Epithelial cell of proximal tubule (primary cell): ENCODE results near the gene ELOVL2. TPM values are rescaled to one million over a fixed set of nuclear protein-coding genes. Genes with fewer than 3 reads are reported as not detected.

Experiments used
- DNase-seq: peaks from one replicate; pipeline ENCODE4 v3.0.0-alpha.2; 2011; ENCODE audit warnings: low read depth
- H3K4me3 ChIP-seq: 2 replicates; pipeline ENCODE4 v1.5.1; 2011; ENCODE audit warnings: low read depth, mild to moderate bottlenecking, low read length
- CTCF ChIP-seq: conservative IDR thresholded peaks from 2 replicates; pipeline ENCODE4 v1.5.1; 2012; ENCODE audit warnings: low read depth, mild to moderate bottlenecking, low read length
- total RNA-seq: library from RNA; depleted of rRNA; stranded (reverse); fragments of >200 nt; gene quantifications from 2 replicates; pipeline ENCODE4 v1.2.3, GENCODE V29; 2015

The ELOVL2 gene
- total RNA-seq, 1 donor from 2014 or later: 1.3 TPM

GRCh38 chr6:11067348-11067747 lies 23.2 kb upstream of the ELOVL2 start:
- H3K4me3 ChIP-seq: no peak overlapping the region
- no peak for TF ChIP-seq CTCF
- DNase-seq: no peak

GRCh38 chr6:11066505-11067347 lies 22.6 kb upstream of the ELOVL2 start:
- H3K4me3 ChIP-seq: no peak overlapping the region
- no peak for DNase-seq
- no peak for TF ChIP-seq CTCF

GRCh38 chr6:11065436-11066202 lies 21.5 kb upstream of the ELOVL2 start:
- TF ChIP-seq CTCF: no peak
- H3K4me3 ChIP-seq: no peak overlapping the region
- no peak for DNase-seq

GRCh38 chr6:11064836-11065235 lies 20.7 kb upstream of the ELOVL2 start:
- no peak for TF ChIP-seq CTCF
- H3K4me3 ChIP-seq: no peak overlapping the region
- DNase-seq: no peak

- no peak overlapping the region for H3K4me3 ChIP-seq
- no peak for TF ChIP-seq CTCF
- no peak for DNase-seq
These were observed 18.6 kb upstream of the ELOVL2 start for GRCh38 chr6:11062715-11063114.

GRCh38 chr6:11062083-11062482 lies 18.0 kb upstream of the ELOVL2 start:
- DNase-seq: no peak
- no peak overlapping the region for H3K4me3 ChIP-seq
- no peak for TF ChIP-seq CTCF
